Measurements from ENCODE around the gene SPTB.

Gene SPTB

DNA sequence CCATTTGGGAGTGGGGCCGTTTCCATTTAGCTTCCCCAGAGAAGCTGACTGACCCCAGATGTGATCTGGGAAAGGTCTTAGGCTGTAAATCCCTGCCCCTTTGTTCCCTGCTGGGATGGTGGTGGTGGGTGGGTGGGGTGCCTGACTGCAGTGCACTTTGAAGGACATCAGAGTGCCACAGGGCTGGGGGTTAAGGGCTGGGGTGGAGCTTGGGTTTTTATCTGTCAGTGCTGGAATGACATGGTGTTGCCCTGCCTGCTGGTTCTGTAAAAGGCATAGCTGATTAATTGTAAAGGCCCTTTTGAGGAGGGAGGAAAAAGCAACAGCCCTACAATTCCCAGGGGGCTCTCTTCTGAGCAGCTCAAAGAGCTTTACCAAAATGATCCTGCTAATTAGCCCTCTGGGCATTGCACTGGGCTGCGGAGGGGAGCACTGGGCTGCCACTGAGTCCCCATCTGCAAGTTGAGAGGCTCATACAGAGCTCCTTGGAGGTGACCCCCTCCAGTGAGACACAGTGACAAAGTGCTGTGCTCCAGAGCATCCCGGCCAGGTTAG is 154.4 kb downstream of the SPTB start:
- DNase-seq: no peak

DNA sequence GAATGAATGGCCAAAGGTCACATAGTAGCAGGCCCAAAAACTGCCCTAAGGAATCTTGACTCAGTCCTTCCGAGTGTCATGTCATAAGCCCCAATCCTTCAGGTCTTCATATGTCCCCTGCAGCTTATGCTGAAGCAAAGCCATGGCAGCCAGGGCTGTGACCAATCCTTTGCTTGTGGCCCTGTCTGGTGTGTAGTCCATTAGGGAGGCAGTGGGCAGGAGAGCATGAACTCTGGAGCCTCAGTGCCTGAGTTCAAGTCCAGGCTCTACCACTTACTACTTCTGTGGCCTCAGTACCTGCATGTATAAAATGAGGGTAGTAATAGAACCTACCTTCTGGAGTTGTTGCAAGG is 155.2 kb downstream of the SPTB start:
- DNase-seq: no peak

DNA sequence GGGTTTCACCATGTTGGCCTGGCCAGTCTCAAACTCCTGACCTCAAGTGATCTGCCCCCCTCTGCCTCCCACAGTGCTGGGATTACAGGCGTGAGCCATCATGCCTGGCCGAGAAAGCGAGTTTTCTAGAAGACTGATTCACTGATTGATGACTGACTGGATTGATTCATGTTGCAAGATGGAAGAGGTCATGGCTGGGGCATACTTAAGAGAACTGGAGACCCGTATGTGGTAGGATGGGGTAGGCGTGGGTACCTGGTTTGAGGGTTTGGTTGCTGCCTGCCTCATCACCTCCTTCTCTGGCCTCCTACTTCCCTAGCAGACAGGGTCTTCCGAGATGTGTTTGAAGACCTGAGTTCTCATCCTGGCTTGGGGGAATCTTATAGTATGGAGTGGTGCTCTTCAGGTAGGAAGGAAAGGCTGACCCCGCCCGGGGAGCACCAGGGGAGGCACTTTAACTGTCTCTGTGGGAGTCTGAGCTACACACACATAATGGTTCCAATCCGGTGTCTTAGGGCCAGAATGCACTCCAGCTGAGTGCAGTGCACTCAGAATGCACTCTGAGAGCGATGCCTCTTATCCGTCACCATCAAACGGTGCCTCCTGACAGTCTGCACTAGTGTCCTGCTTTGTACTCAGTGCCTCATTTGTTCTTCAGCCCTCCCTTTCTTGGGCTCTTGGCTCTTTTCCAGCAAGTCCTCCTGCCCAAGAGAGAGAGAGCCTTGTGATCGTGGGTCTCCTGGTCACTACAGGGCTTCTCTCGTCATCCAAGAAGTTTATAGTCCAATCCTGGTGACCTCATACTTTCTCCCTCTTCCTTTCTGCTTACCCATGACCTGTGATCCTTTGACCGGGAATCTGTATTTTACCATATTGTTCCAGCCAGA is 155.8 kb downstream of the SPTB start:
- no peak for DNase-seq

DNA sequence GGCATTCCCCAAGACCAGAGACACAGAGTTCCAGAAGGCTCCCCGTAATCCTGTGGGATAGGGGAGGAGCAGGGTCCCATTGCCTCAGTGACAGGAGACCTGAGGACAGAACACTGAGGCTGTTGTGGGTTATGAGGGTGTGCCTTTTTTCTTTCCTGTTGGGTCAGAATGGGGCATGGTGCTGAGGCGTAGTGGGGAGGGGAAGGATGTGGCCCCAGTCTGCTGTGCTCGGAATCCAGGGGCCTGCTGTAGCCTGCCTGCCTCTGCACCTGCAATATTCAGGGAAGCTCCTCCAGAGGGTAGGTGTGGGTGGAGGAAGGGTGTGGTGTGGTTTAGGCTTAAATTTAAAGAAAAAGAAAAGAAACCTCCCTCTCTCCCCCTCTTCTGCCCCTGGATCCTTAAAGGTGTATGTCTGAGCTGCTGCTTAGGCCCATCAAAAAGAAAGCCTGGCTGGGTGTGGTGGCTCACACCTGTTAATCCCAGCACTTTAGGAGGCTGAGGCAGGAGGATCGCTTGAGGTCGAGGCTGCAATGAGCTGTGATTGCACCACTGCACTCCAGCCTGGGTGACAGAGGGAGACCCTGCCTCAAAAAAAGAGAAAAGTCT is 156.8 kb downstream of the SPTB start:
- DNase-seq: no peak

DNA sequence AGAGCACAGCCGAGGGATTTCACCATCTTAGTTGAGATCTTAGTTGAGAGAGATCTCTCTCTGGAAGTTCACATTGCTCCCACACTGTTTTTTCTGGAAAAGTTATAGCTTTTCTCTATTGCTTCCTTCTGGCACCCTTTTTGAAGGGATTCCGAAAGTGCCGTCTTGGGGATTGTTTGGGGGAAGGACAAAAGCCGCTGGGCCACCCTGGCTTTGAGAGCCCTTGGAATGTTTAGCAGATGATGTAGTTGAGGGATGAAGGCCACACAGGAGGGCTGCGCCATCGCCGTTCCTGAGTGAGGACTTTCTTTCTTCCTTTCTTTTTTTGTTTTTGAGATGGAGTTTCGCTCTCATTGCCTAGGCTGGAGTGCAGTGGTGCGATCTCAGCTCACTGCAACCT is 157.8 kb downstream of the SPTB start:
- no peak for DNase-seq

DNA sequence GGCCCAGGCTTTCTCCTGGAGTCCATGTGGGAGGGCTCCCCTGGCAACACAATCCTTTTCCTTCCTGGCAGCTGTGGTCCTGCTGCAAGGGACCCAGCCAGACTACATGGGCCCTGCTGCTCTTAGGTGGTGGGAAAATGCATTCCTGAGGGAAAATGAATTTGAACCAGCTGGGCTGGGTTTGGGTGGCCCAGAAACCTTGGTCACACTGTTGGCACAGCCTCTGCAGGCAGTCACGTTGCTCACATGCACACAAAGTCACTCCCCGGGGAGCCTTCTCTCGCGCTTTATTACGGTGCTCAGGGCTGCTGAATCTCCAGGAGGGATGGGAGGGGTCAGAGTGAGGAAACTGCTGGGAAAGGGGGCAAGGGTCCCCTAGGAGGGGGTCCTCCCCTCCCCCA is 158.3 kb downstream of the SPTB start:
- DNase-seq: peak; percentile 53

DNA sequence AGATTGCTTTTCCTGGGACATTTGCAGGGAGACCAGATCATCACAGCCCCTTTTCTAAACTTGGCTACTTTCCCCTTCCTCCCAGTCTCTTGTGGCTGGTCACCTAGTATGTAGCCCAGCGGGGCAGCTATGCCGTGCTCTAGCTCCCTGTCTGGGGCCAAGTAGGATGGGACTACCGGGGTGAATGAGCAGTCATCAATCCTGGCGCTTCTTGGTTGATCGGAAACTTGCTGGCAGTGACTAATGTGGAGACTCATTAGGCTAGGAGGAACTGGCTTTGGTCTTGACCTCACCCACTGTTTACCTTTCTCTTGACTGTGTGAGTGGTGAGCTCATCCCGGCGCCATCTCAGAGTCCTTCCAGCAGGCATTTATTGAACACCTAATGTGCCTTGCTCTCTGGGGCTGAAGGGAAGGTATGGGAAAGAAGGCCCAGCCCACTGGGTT is 159.6 kb downstream of the SPTB start:
- no peak for DNase-seq

DNA sequence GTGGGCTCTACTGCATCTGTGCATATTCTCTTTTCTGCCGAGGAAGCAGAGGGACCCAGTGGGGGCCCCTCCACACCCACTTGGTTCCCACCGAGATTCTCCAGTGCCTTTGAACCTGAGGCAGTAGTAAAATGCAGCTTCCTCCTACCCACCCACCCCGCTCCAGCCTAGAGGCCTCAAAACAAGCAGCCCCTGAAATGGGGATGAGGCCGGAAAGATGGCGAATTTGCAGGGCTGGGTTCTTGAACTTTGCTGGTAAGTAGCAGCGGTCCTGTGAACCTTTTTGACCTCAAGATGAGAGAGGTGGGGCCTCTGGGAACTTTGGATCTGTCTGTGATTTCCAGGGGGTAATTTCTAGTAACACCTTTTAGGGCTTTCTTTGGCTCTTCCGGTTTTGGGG is 160.1 kb downstream of the SPTB start:
- DNase-seq: no peak

DNA sequence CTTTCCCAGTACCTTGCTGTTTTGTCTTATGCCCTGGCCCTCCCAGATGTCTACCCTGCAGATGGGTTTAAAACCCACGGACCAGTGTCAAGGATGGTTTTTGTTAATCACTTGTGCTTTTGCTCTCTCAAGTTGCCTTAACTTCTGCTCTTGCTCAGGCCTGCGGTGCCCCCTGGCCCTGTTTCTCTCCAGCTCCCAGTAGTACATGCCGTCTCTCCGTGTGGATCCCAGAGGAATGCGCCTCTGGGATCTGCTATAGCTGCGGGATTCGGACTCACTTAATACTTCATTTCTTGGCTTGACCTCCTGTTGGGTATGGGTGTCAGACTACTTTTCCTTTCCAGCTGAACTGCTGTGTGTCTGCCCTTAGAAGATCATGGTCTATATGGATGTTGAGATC is 160.9 kb downstream of the SPTB start:
- DNase-seq: no peak

DNA sequence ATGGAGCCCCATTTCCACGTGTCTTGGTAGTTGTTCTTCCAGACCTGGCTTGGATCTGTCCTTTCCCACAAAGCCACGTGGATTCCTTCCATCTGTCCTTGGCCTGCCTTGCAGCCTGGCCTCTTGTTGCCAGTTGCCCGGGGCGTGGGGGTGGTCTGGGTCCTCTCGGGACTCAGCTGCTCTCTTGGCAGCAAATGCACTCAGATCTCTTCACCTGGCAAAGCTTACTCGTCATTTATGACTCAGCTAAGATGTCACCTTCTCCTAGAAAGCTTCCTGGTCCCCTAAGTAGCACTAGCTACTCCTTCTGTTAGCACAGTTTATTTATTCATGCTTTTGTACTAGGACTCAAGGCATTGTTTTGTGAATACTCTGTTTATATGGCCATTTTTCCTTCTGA is 161.8 kb downstream of the SPTB start:
- no peak for DNase-seq

DNA sequence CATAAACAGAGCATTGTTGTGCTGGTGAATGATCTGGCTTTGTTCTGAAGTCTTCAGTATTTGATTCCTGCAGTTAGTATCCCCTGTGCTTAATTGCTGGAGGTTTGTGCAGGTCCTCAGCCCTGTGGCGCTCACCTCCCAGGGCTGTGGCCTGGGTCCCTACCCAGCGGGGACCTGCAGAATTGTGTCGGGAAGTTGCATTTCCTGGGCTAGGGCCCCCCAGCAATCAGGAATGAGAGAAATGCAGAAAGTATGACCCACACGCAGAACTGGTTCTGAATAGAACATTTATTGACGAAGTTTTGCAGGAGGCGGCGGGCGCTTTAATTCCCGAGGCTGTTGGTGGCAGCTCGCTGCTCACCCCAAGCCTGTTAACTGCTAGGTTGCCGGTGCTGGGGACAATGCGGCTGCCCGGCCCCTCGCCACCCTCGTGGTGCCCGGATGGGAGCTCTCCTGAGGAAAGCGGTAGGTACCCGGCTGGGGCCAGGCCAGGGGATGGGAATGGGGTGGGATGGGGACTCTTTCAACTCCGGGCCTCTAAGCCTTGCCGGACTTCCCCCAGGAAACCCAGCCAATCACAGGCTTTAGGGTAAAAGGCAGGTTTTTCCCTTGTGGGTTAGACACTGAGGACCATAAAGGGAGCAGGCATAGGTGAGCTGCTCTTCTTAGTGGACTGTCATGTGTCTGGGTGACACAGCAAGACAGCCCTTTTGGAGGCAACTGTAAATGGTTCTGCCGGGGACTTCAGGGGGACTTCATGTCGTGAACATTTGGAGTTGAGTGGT is 163.9 kb downstream of the SPTB start:
- DNase-seq: no peak

DNA sequence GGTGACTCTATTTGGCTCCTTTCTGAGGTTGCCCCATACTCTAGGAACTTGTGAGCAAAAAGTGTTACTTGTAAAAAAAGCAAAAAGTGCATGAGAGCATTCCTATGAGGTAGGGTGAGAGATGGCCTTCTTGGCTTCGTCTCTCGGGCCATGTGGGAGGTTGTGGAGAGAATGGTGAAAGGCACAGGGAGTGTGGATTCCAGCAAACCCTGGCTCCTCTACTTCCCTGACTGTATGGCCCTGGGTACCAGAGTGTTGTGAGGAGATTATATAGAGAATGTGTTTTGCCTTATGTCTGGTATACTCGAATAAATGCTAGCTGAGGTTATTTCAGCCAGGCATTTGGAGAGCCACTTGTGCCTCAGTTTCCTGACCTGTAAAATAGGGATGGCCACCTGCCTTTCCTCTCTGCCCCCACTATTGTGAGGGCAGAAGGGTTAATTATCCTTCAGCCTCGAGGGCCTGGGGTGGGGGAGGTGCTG is 164.5 kb downstream of the SPTB start:
- peak; percentile 12 for DNase-seq

DNA sequence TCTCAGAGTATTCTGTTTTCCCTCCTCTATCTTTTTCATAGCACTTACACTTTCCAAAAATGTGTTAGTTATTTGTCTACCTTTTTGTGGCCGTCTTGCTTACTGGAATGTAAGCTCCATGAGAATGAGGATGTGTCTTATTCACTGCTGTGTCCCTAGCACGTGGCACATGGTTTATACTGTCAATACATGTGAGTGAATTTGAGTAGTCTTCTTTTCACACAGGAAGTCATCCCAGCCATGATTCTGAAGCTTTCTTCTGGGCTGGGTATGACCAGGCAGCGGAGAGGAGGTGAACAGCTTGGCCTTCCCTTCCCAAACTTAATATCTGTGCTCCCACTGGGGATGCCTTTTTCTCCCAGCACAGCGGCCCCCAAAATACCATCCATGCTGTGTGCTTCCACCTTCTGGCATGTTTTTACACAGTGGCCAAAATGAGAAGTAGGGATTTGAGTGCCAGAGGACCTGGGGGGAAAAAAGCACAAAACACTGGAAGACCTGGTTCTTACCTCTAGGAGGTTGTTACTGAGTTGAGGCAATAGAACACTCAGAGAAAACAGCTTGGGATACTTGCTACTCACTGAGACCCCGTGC is 165.2 kb downstream of the SPTB start:
- DNase-seq: peak; percentile 11

DNA sequence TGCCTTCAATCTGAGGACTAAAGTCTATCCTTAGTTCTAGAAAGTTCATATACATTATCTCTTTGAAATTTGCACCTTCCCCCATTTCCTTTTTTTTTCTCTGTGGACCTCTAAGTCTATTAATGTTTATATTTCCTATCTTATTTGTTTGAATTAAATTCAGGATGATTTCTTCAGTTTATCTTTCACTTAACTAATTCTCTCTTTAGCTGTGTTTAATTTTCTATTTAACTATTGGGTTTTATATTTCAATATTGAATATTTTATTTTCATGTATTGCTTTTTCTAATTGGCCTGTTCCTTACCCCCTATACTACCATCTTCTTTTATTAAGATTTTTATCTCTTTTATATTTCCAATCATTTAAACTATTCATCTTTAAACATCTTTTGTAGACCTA is 166.0 kb downstream of the SPTB start:
- DNase-seq: no peak

DNA sequence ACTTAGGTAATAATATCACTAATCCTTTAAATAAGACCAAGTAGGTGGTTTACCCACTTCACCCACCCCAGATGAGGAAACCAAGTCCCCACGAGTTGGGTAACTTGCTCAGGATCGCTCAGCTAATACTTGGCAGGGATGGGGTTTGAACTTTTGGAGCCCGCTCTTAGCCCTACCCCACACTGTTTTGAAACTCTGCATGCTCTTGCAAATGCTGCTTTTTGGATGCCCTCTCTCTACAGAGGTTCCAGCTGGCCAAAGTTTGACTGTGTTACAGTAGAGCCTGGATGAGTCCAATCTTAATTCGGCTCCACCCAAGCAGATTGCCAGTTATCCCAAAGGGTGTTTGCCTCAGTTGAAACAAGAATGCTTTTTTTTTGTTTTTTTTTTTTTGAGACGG is 168.7 kb downstream of the SPTB start:
- DNase-seq: peak; percentile 17

DNA sequence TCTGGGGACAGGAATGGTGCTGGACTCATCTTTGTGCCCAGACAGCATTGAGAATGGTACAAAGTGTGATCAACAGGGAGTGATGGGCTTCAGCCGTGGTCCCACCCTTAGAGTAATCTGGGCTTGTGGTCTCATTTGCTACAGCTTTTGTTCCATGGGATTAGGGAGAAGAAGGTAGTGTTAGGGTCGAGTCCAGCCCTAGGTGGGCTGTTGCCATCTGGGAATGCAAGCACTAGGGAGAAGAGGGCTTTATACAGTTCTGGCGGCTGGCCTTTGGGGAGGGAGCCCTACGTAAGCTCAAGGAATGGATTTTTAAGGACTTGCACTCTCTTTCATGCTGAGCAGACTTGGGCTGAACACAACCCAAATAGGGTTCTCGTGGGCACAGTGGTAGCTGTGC is 170.6 kb downstream of the SPTB start:
- DNase-seq: peak; percentile 12

DNA sequence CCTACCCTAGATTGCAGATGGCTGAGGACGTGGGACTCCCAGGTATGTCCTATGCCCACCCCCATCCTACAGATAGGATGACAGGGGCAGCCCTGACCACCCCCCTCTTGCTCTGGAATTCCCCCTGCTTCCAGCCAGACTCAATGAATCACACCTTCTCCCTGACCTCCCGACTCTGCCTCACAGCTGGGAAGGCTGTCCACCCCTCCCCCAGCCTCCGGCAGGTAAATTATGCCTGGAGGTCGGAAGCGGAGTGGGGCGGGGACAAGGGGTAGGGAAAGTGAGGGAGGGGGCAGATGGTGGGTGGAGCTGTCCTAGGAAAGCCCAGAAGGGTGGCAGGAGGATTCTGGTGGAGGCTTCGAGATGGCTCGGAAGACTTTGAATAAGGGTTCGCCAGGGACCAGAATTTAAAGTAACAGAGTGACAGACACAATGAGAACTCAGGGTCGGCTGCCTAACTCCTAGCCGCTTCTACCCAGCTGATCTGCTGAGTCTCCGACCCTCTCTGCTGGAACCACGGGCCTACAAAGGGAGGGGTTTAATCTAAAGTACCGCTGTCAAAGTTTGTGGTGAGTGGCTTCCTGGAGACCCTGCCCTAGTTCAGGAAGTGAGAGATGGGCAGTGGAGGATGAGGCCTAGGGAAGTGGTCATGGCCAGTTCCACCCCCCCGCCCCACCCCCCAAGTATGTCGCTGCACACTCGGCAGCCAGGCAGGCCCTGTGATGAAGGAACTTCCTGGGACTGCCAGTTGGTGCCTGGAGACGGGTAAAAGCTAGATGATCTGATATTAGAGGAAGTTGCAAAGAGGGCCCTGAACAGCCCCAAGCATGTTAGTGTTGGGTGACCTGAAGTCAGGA is 171.3 kb downstream of the SPTB start:
- DNase-seq: peak; percentile 63

DNA sequence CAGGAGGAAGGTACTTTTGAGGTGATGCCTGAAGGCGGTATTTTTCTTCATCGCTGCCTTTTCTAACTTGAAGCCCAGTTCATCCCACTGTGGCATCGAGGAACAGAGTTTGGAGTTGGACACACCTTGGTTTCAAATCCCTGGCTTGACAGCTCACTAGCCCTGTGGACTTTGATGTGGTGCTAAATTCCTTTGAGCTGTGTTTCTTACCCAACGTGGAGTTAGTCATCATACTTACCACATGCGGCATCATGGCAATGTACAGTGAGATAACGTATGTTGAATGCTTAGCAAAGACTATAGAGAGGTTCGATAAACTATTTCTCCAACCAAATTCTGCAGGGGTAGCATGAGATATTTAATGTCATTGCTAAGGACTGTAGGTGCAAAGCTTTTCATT is 172.0 kb downstream of the SPTB start:
- DNase-seq: peak; percentile 15

DNA sequence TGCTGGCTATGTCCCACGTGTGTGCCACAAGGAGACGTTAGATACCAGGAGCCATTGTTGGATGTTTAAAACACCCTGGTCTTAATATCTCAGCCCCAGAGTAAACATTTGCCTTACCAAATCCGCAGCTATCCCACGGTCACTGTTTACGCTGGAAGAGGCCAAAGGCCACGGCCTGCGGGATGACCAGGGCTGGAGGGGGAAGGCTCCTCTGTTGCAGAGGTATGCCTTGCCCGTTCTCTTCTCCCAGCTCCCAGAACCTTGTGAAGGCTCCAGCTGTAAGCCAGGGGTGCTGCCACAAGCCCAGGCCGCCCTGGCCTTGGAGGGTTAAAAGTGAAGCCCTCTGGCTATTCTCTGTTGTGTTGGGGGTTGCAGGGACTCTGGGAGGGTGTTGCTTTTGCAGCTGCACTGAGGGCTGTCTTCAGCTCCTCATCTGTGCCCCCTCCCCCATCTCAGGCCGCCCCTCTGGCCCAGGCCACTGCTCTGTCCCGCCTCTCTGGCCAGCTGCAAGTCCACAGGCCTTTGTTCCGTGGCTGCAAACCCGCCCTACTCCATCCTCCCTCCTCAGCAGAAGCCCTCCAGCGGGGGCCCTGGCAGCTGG is 173.0 kb downstream of the SPTB start:
- DNase-seq: peak; percentile 85

DNA sequence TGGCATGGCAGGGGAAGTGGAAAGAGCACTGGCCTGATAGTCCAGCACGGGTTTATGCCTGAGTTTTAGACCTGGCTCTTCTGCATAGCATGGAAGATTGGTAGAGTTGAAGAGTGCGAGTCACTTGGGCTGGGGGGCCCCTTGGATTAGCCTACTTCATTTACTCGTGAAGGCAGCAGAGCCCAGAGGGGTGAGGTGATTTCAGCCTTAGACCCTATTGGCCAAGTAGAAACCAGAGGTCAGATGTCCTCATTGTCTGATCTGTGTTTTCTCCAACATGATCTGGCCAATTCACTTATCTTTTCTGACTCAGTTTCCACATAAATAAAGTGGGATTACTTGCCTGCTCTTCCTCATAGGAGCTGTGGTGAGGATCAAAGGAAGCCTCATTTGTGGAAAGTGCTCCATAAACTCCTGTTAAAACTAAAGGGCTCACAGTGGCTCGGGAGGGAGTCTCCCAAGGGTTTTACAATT is 173.6 kb downstream of the SPTB start:
- DNase-seq: no peak

DNA sequence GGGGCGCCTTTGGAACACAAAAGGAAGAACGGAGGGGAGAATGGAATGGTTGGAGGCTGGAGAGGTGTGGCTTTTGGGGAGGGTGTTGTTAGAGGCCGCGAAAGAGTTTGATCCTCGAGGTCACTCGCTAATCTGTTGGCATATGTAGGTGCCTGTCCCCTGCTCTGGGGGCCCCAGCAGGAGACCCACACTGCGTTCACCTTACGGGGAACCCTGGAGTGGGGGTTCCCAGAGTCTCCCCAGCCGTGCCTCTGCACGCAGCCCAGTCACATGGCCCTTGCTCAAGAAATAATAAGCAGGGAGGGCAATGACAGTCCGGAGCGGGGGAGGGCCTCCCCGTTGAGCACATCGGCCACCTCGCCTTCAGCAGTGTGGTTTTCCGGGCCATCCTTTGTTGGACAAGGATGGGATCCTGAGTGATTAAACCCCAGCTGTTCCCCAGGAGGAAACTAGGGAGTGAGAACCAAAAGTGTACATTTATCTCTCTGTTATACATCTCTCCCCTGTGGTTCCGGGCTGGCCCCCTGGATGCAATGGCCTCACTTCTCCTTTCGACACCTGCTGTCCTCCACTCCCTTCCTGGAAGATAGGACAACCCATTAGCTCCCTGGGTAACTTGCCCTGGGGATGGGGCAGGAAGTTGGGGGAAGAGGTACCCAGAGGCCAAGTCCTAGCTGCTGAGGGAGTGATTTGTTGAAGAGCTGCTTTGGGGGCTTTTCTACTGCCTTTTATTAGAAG is 174.2 kb downstream of the SPTB start:
- DNase-seq: peak; percentile 40
